Astrocyte (in vitro differentiated cells and primary cell): ENCODE measurements around the gene RAX2. TPM values are rescaled to one million over a fixed set of nuclear protein-coding genes. Genes with fewer than 3 reads are reported as not detected.

Experiments
- DNase-seq: peaks from one replicate; pipeline ENCODE4 v3.0.0-alpha.2; 2010; ENCODE audit warnings: low read depth
- FAIRE-seq: peaks from 2 replicates; lab custom pipeline; 2011; peaks lifted over from hg19 to GRCh38; lab: Jason Lieb, UNC
- H2AFZ ChIP-seq: 2 replicates; pipeline ENCODE4 v1.6.0; 2012; ENCODE audit warnings: low read depth, low read length, inconsistent platforms
- H3K27ac ChIP-seq: 2 replicates; pipeline ENCODE4 v1.5.1; 2011; ENCODE audit warnings: low read depth, low read length, inconsistent platforms
- H3K27me3 ChIP-seq: 2 replicates; pipeline ENCODE4 v1.6.0; 2011; ENCODE audit warnings: low read length, inconsistent platforms; ENCODE audit not compliant: insufficient read depth
- H3K36me3 ChIP-seq: 2 replicates; pipeline ENCODE4 v1.5.1; 2011; ENCODE audit warnings: low read length, inconsistent platforms; ENCODE audit not compliant: insufficient read depth
- H3K4me1 ChIP-seq: 2 replicates; pipeline ENCODE4 v1.5.1; 2011; ENCODE audit warnings: low read length, inconsistent platforms; ENCODE audit not compliant: insufficient read depth
- H3K4me2 ChIP-seq: 2 replicates; pipeline ENCODE4 v1.6.0; 2012; ENCODE audit warnings: low read length, inconsistent platforms
- H3K4me3 ChIP-seq: 2 replicates; pipeline ENCODE4 v1.5.1; 2011; ENCODE audit warnings: low read depth, mild to moderate bottlenecking, low read length, inconsistent platforms; ENCODE audit not compliant: insufficient read depth
- H3K79me2 ChIP-seq: 2 replicates; pipeline ENCODE4 v1.6.0; 2012; ENCODE audit warnings: mild to moderate bottlenecking, low read length, inconsistent platforms; ENCODE audit not compliant: insufficient read depth
- H3K9ac ChIP-seq: 2 replicates; pipeline ENCODE4 v1.6.0; 2012; ENCODE audit warnings: mild to moderate bottlenecking, low read length, inconsistent platforms
- H3K9me3 ChIP-seq: 2 replicates; pipeline ENCODE4 v1.5.1; 2012; ENCODE audit warnings: low read depth, mild to moderate bottlenecking, low read length, inconsistent platforms; ENCODE audit not compliant: insufficient read depth
- H4K20me1 ChIP-seq: 2 replicates; pipeline ENCODE4 v1.6.0; 2012; ENCODE audit warnings: low read length, inconsistent platforms; ENCODE audit not compliant: insufficient read depth
- H3K27ac Mint-ChIP-seq: one replicate; pipeline ENCODE4 v1.8.0; 2021; ENCODE audit warnings: mild to moderate bottlenecking, mixed read lengths; ENCODE audit not compliant: unreplicated experiment
- H3K27me3 Mint-ChIP-seq: one replicate; pipeline ENCODE4 v1.8.0; 2021; ENCODE audit warnings: low read depth, mixed read lengths; ENCODE audit not compliant: unreplicated experiment
- H3K36me3 Mint-ChIP-seq: one replicate; pipeline ENCODE4 v1.8.0; 2021; ENCODE audit warnings: low read depth, mixed read lengths; ENCODE audit not compliant: unreplicated experiment
- H3K4me1 Mint-ChIP-seq: one replicate; pipeline ENCODE4 v1.8.0; 2021; ENCODE audit warnings: low read depth, mixed read lengths; ENCODE audit not compliant: unreplicated experiment
- H3K4me3 Mint-ChIP-seq: one replicate; pipeline ENCODE4 v1.8.0; 2021; ENCODE audit warnings: mild to moderate bottlenecking, moderate library complexity, mixed read lengths; ENCODE audit not compliant: unreplicated experiment
- H3K9me3 Mint-ChIP-seq: one replicate; pipeline ENCODE4 v1.8.0; 2021; ENCODE audit warnings: mild to moderate bottlenecking, mixed read lengths; ENCODE audit not compliant: unreplicated experiment
- EZH2 ChIP-seq: IDR thresholded peaks from 2 replicates; pipeline ENCODE4 v1.6.1; 2012; ENCODE audit warnings: mild to moderate bottlenecking, low read length, inconsistent platforms; ENCODE audit not compliant: insufficient read depth
- total RNA-seq: library from RNA; stranded (reverse); gene quantifications from 2 replicates; pipeline ENCODE4 v1.2.1, GENCODE V29; 2021
- TF ChIP-seq, protein P1 (sequence below): IDR thresholded peaks from 2 replicates; pipeline ENCODE4 v1.5.1; 2011; ENCODE audit warnings: low read depth, mild to moderate bottlenecking, inconsistent platforms, low read length, moderate library complexity; ENCODE audit not compliant: insufficient read depth

RAX2 gene
- total RNA-seq, 1 donor from 2014 or later: not detected

DNA sequence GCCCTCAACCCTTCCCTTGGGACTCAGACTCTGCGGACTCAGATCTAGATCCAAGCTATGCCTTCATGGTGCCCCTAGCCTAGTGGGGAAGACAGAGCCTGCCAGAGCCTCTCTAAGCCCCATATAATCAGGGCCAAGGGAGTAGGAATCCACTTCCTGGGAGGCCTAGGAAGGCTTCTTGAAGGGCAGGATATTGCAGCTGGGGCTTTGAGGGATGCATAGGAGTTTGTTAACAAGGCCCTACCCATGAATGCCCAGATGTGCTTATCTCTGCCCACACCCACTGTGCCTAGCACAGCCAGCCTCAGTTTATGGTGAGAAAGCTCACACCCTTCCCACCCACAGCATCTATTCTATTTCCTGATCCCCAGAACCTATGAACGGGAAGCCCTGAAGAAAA is 21.8 kb downstream of the RAX2 start:
- FAIRE-seq (no peak), DNase-seq (no peak)
- Histone ChIP-seq H3K4me2 (no peak overlapping the region), H3K4me1 (no peaks in the 10 kb centered on the region), H3K27me3 (no peaks in the 10 kb centered on the region), H3K27ac (no peak overlapping the region), H3K79me2 (no peaks in the 10 kb centered on the region), H2AFZ (no peak overlapping the region), H3K36me3 (no peaks in the 10 kb centered on the region), H4K20me1 (no peaks in the 10 kb centered on the region), H3K9me3 (no peaks in the 10 kb centered on the region), H3K4me3 (no peak overlapping the region), H3K9ac (no peak overlapping the region)
- no peak for TF ChIP-seq EZH2
- TF ChIP-seq, protein P1, sequence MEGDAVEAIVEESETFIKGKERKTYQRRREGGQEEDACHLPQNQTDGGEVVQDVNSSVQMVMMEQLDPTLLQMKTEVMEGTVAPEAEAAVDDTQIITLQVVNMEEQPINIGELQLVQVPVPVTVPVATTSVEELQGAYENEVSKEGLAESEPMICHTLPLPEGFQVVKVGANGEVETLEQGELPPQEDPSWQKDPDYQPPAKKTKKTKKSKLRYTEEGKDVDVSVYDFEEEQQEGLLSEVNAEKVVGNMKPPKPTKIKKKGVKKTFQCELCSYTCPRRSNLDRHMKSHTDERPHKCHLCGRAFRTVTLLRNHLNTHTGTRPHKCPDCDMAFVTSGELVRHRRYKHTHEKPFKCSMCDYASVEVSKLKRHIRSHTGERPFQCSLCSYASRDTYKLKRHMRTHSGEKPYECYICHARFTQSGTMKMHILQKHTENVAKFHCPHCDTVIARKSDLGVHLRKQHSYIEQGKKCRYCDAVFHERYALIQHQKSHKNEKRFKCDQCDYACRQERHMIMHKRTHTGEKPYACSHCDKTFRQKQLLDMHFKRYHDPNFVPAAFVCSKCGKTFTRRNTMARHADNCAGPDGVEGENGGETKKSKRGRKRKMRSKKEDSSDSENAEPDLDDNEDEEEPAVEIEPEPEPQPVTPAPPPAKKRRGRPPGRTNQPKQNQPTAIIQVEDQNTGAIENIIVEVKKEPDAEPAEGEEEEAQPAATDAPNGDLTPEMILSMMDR: no peak
- Mint-ChIP-seq H3K36me3 (peaks cover 15% of the 10 kb centered on the region), H3K4me1 (no peaks in the 10 kb centered on the region), H3K27ac (no peak overlapping the region), H3K27me3 (no peaks in the 10 kb centered on the region), H3K4me3 (peak overlapping the region; percentile 40), H3K9me3 (peaks cover 2% of the 10 kb centered on the region)

DNA sequence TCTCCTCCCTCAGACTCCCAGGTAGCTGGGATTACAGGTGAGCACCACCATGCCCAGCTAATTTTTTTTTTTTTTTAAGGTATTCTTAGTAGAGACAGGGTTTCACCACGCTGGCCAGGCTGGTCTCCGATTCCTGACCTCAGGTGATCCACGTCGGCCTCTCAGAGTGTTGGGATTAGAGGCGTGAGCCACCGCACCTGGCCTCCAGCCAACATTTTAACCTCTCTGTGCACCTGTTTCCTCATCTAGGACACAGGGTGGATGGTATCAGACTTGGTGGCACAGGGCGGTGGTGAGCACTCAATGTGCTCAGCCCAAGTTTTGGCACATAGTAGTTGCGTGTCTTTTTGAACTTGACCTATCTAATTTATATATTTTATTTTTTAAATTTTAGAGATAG is 23.1 kb downstream of the RAX2 start:
- Histone ChIP-seq H3K4me2 (no peak overlapping the region), H3K4me3 (no peak overlapping the region), H3K79me2 (no peaks in the 10 kb centered on the region), H3K9me3 (no peaks in the 10 kb centered on the region), H3K4me1 (no peaks in the 10 kb centered on the region), H2AFZ (no peak overlapping the region), H3K27me3 (no peaks in the 10 kb centered on the region), H3K27ac (no peak overlapping the region), H4K20me1 (no peaks in the 10 kb centered on the region), H3K9ac (no peak overlapping the region), H3K36me3 (no peaks in the 10 kb centered on the region)
- H3K4me1 Mint-ChIP-seq: no peaks in the 10 kb centered on the region
- no peak overlapping the region for H3K4me3 Mint-ChIP-seq
- no peaks in the 10 kb centered on the region for H3K9me3 Mint-ChIP-seq
- H3K27ac Mint-ChIP-seq: no peak overlapping the region
- FAIRE-seq: no peak
- DNase-seq: no peak
- H3K27me3 Mint-ChIP-seq: no peaks in the 10 kb centered on the region
- peaks cover 9% of the 10 kb centered on the region for H3K36me3 Mint-ChIP-seq
- TF ChIP-seq EZH2: no peak
- TF ChIP-seq, protein P1: no peak

DNA sequence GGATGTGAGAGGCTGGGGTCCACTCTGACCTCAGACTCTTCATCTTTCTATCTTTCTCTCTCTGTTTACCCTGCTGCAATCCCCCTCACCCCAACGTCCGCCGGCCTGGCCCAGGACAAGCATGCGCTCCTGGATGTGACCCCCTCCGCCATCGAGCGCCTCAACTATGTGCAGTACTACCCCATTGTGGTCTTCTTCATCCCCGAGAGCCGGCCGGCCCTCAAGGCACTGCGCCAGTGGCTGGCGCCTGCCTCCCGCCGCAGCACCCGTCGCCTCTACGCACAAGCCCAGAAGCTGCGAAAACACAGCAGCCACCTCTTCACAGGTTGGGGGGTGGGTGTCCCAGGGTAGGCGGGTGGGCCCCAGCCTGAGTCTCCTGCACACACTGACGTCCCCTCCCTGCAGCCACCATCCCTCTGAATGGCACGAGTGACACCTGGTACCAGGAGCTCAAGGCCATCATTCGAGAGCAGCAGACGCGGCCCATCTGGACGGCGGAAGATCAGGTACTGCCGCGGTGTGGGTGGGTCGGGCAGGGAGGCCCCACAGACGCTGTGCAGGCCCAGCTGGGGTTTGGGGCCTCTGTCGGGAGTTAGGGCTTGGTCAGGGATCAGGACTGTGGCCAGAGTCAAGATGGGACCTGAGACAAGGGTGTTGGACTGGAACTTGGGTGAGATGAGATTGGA is 25.5 kb downstream of the RAX2 start:
- Histone ChIP-seq H3K4me1 (no peaks in the 10 kb centered on the region), H2AFZ (no peak overlapping the region), H3K9me3 (no peaks in the 10 kb centered on the region), H3K4me2 (no peak overlapping the region), H4K20me1 (no peaks in the 10 kb centered on the region), H3K4me3 (no peak overlapping the region), H3K27ac (no peak overlapping the region), H3K9ac (no peak overlapping the region), H3K27me3 (no peaks in the 10 kb centered on the region), H3K79me2 (no peaks in the 10 kb centered on the region), H3K36me3 (no peaks in the 10 kb centered on the region)
- Mint-ChIP-seq H3K36me3 (peaks cover 3% of the 10 kb centered on the region), H3K4me3 (no peak overlapping the region), H3K27me3 (no peaks in the 10 kb centered on the region), H3K4me1 (no peaks in the 10 kb centered on the region), H3K9me3 (no peaks in the 10 kb centered on the region), H3K27ac (no peak overlapping the region)
- no peak for DNase-seq
- TF ChIP-seq, protein P1: no peak
- TF ChIP-seq EZH2: no peak
- FAIRE-seq: no peak
